Caco-2 (cell line): ENCODE results near the gene SYNGR1. TPM values are rescaled to one million over a fixed set of nuclear protein-coding genes. Genes with fewer than 3 reads are reported as not detected.

Experiments
- BruUV-seq: library from RNA; stranded (reverse); fragments of 400-500 nt; replicated peaks from 2 replicates; lab custom pipeline; 2021; lab: Mats Ljungman, UMichigan
- CTCF ChIA-PET: fragments of 300-600 bp; sonication (Branson Sonifier 250); formaldehyde crosslinking; loops from one replicate; lab custom pipeline; 2022; ENCODE audit warnings: antibody characterized with exemption; lab: Charles Lee
- POLR2A ChIA-PET: fragments of 300-600 bp; sonication (Branson Sonifier 250); formaldehyde crosslinking; loops from one replicate; lab custom pipeline; 2022; ENCODE audit warnings: antibody characterized with exemption; lab: Charles Lee
- DNase-seq, 2 experiments: peaks; one replicate each; pipeline versions ENCODE4 v3.0.0 to v3.0.0-alpha.2; 2020 to 2022
- H3K27me3 ChIP-seq: replicated peaks from 2 replicates; pipeline ENCODE4 v1.6.0; 2011; ENCODE audit warnings: low read length; ENCODE audit not compliant: control insufficient read depth, insufficient read depth
- H3K36me3 ChIP-seq: 2 replicates; pipeline ENCODE4 v1.5.1; 2011; ENCODE audit warnings: low read length; ENCODE audit not compliant: control insufficient read depth, insufficient read depth
- H3K4me1 ChIP-seq: fragments of 250-450 bp; sonication (Bioruptor Pico); 2 replicates; pipeline ENCODE4 v1.5.1; 2020; ENCODE audit warnings: mild to moderate bottlenecking
- H3K4me3 ChIP-seq: 2 replicates; pipeline ENCODE4 v1.5.1; 2011; ENCODE audit warnings: low read depth, mild to moderate bottlenecking, control low read depth, low read length
- H3K9me3 ChIP-seq: fragments of 250-450 bp; sonication (Bioruptor Pico); 2 replicates; pipeline ENCODE4 v1.5.1; 2020; ENCODE audit warnings: mild to moderate bottlenecking, moderate library complexity
- H3K27ac Mint-ChIP-seq: one replicate; pipeline ENCODE4 v1.8.0; 2022; ENCODE audit warnings: mixed read lengths; ENCODE audit not compliant: unreplicated experiment
- H3K27me3 Mint-ChIP-seq: one replicate; pipeline ENCODE4 v1.8.0; 2022; ENCODE audit warnings: mixed read lengths; ENCODE audit not compliant: insufficient read depth, unreplicated experiment
- H3K36me3 Mint-ChIP-seq: one replicate; pipeline ENCODE4 v1.8.0; 2022; ENCODE audit warnings: mild to moderate bottlenecking, mixed read lengths; ENCODE audit not compliant: insufficient read depth, unreplicated experiment
- H3K4me1 Mint-ChIP-seq: one replicate; pipeline ENCODE4 v1.8.0; 2022; ENCODE audit warnings: low read depth, mixed read lengths; ENCODE audit not compliant: unreplicated experiment
- H3K4me3 Mint-ChIP-seq: one replicate; pipeline ENCODE4 v1.8.0; 2022; ENCODE audit warnings: mild to moderate bottlenecking, moderate library complexity, mixed read lengths; ENCODE audit not compliant: unreplicated experiment
- H3K9me3 Mint-ChIP-seq: one replicate; pipeline ENCODE4 v1.8.0; 2022; ENCODE audit warnings: mixed read lengths; ENCODE audit not compliant: unreplicated experiment
- CTCF ChIP-seq, 2 experiments: fragments of 200-600 bp in 1 of 2; IDR thresholded peaks; 1 replicate in 1 of 2; 2 replicates in 1 of 2; pipeline versions ENCODE4 v1.5.1 to v1.8.0; 2011 to 2022; ENCODE audit warnings: antibody characterized with exemption in 1 of 2, control low read depth in 1 of 2, inconsistent platforms in 1 of 2, low read depth in 1 of 2, low read length in 1 of 2, mild to moderate bottlenecking in 1 of 2, moderate library complexity in 1 of 2; ENCODE audit not compliant: insufficient read depth in 1 of 2, severe bottlenecking in 1 of 2, unreplicated experiment in 1 of 2
- intact Hi-C: fragments of 100-400 bp; cut with micrococcal nuclease; formaldehyde crosslinking; loops from one replicate; pipeline ENCODE4 v1.10.0; 2022; ENCODE audit not compliant: unreplicated experiment
- total RNA-seq: library from RNA; stranded (reverse); gene quantifications from 2 replicates; pipeline ENCODE4 v1.2.3, GENCODE V29; 2022

Gene SYNGR1
- total RNA-seq, 1 experiment from 2014 or later: 20.2 TPM

DNA sequence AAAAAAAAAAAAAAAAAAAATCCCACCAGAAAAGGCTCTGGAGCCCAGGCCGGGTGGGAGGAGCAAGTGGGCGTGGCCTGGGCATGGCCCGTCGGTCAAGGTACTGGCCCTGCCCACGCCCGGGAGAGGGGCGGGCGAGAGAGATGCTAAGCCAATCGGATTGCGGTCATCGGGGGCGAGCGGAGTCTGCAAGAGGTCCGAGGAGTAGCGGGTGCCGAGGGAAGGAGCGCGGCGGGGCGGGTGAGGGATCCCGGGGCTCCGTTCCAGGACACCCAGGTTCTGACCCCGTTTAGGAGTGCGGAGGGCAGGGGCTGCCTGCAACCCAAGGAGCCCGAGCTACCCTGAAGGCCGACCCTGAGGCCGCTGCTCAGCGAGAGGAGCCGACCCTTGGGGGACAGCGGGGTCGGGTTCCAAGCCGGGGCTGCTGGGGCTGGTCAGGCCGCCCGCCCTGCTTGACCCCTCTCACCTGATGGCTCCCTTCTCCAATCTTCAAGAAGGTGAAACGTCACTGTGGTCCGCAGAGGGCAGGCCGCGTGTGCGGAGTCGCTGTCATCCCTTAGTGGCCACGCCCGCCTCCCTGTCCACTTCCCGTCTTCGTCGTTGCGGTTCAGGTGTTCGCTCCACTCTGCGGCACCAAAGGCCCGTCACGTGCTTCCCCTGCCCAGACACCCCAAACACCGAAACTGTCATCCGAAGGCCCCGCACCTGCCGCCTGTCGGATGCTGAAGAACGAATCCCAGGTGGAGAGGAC, 38.6 kb downstream of the SYNGR1 start:
- H3K4me1 Mint-ChIP-seq: no peaks in the 10 kb centered on the region
- no peak for TF ChIP-seq CTCF (IDR thresholded peaks at IDR 0.05; ENCODE audit: insufficient read depth in 1 of 2, low read depth in 1 of 2, low read length in 1 of 2, severe bottlenecking in 1 of 2, unreplicated experiment in 1 of 2)
- ChIA-PET POLR2A (no interaction called here), CTCF (no interaction called here)
- no peak overlapping the region for H3K27ac Mint-ChIP-seq
- Histone ChIP-seq H3K4me3 (no peak overlapping the region), H3K4me1 (no peaks in the 10 kb centered on the region), H3K27me3 (no peaks in the 10 kb centered on the region), H3K36me3 (no peaks in the 10 kb centered on the region), H3K9me3 (no peaks in the 10 kb centered on the region)
- no TSS peak for BruUV-seq
- no peaks in the 10 kb centered on the region for H3K36me3 Mint-ChIP-seq
- no peak for DNase-seq
- intact Hi-C loops: no loop called here
- H3K4me3 Mint-ChIP-seq: no peak overlapping the region
- H3K27me3 Mint-ChIP-seq: no peaks in the 10 kb centered on the region
- H3K9me3 Mint-ChIP-seq: no peaks in the 10 kb centered on the region

- Mint-ChIP-seq H3K27ac (no peak overlapping the region), H3K4me1 (no peaks in the 10 kb centered on the region), H3K4me3 (no peak overlapping the region), H3K9me3 (no peaks in the 10 kb centered on the region), H3K36me3 (peaks cover under 1% of the 10 kb centered on the region), H3K27me3 (no peaks in the 10 kb centered on the region)
- H3K27me3 ChIP-seq: no peaks in the 10 kb centered on the region
- H3K9me3 ChIP-seq: no peaks in the 10 kb centered on the region
- H3K36me3 ChIP-seq: no peaks in the 10 kb centered on the region
- intact Hi-C loops: no loop called here
- no peak for DNase-seq
- no peaks in the 10 kb centered on the region for H3K4me1 ChIP-seq
- no peak overlapping the region for H3K4me3 ChIP-seq
- no peak for TF ChIP-seq CTCF (IDR thresholded peaks at IDR 0.05; ENCODE audit: insufficient read depth in 1 of 2, low read depth in 1 of 2, low read length in 1 of 2, severe bottlenecking in 1 of 2, unreplicated experiment in 1 of 2)
- POLR2A ChIA-PET: no interaction called here
- CTCF ChIA-PET: no interaction called here
- no TSS peak for BruUV-seq
These were observed 39.6 kb downstream of the SYNGR1 start for GRCh38 chr22:39389420-39389819.

DNA sequence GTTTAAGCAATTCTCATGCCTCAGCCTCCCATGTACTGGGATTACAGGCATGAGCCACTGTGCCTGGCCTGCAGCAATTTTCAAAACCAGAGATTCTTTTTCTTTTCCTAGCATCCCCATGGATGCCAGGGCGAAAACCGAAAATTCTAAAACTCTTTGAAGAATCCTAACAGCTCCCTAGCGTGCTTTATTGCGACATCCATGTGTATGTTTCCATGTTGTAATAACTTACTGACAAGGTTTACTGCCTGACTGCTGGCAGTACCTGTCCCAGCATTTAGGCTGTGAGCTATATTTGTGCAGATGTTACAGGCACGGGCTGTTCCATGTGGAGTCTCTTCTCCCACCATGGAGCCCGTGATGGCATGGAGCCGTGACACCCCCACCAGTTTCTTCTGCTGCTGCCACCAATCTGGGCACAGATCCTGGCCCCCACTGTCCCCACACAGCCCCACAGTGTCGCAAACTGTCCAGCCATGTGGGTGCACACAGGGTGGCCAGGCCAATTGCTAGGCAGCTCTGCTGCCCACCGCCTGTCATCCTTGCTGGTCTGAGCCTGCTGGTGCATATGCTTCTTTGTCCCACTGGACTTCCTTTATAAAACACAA, 42.7 kb downstream of the SYNGR1 start:
- no TSS peak for BruUV-seq
- Mint-ChIP-seq H3K27ac (no peak overlapping the region), H3K4me3 (no peak overlapping the region), H3K36me3 (peaks cover 5% of the 10 kb centered on the region), H3K4me1 (no peaks in the 10 kb centered on the region), H3K27me3 (no peaks in the 10 kb centered on the region), H3K9me3 (no peaks in the 10 kb centered on the region)
- no peak for TF ChIP-seq CTCF (IDR thresholded peaks at IDR 0.05; ENCODE audit: insufficient read depth in 1 of 2, low read depth in 1 of 2, low read length in 1 of 2, severe bottlenecking in 1 of 2, unreplicated experiment in 1 of 2)
- no peaks in the 10 kb centered on the region for H3K36me3 ChIP-seq
- H3K4me1 ChIP-seq: no peaks in the 10 kb centered on the region
- peak in 1 of 2 experiments; percentile 52 for DNase-seq
- POLR2A ChIA-PET: interaction anchor here (0.6 to 1.0 kb wide), 2 partner anchors 52 to 74 kb away, joined by 3 read pairs; no protein-coding TSS in a partner anchor
- no peak overlapping the region for H3K4me3 ChIP-seq
- no peaks in the 10 kb centered on the region for H3K27me3 ChIP-seq
- no peaks in the 10 kb centered on the region for H3K9me3 ChIP-seq
- CTCF ChIA-PET: interaction anchor here (1.0 to 1.6 kb wide), 2 partner anchors 49 to 136 kb away, joined by 3 to 4 read pairs; no protein-coding TSS in a partner anchor
- intact Hi-C loops: loop anchor here (10.0 kb wide), 1 partner anchor 48 kb away; the partner anchor contains the start of gene SYNGR1
